H1 (cell line): ENCODE measurements around the gene FOXD2. TPM values are rescaled to one million over a fixed set of nuclear protein-coding genes. Genes with fewer than 3 reads are reported as not detected.

Experiments
- RBBP5 ChIP-seq: IDR thresholded peaks from 2 replicates; pipeline ENCODE4 v1.7.1; 2012; ENCODE audit warnings: low read depth, mild to moderate bottlenecking, inconsistent platforms, low read length, moderate library complexity, borderline replicate concordance
- polyA plus RNA-seq, 7 experiments: library from polyadenylated mRNA; depleted of rRNA in 3 of 7; stranded (reverse) in 5 of 7; unstranded in 2 of 7; fragments of >200 nt in 5 of 7; fragments of 200-250 nt in 2 of 7; gene quantifications; 1 replicate in 5 of 7; 2 replicates in 1 of 7; 4 replicates in 1 of 7; pipeline versions ENCODE4 v1.2.1 to v1.2.3, GENCODE V29; 2011 to 2013; ENCODE audit warnings: missing spikeins in 2 of 7, mixed read lengths in 2 of 7
- total RNA-seq: library from RNA; stranded (reverse); fragmentation: NEBNext Ultra II Directional; extraction: Animal tissue kit (Norgen Biotek cat#: 25700); gene quantifications from 2 replicates; pipeline ENCODE4 v1.2.1, GENCODE V29; 2021
- TF ChIP-seq, protein P1 (sequence below): IDR thresholded peaks from 2 replicates; pipeline ENCODE4 v1.6.1; 2011; ENCODE audit warnings: low read depth, mild to moderate bottlenecking, low read length; ENCODE audit not compliant: insufficient read depth

FOXD2 gene
- total and polyA plus RNA-seq, 2 of the 8 experiments (the other 6 are each of a cell fraction or from before 2014, with no cell fraction given) = not detected

DNA sequence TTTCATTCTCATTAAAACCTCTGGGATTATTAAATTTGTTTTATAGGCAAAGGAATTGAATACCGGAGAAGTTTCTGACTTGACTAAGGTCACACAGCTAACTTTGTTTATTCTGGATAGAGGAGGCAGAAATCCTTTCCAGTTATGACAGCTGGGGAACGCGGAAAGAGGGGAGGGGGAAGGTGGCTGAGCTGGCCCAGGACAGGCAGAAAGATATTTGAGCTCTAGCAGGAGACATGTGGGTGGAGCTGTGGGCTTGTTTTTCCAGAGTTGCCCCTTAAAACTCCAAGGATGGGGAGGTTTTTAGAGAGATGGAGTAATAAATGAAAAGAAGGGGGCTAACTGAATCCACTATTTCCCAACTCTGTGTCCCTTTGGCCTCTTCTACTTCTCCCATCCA lies 27.8 kb downstream of the FOXD2 start (continued):
- TF ChIP-seq, protein P1, sequence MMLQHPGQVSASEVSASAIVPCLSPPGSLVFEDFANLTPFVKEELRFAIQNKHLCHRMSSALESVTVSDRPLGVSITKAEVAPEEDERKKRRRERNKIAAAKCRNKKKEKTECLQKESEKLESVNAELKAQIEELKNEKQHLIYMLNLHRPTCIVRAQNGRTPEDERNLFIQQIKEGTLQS = no peak
- no peak for TF ChIP-seq RBBP5
